Sigmoid colon (tissue), 4 donors: ENCODE measurements around the gene FHOD3.

ENCODE experiments used
- EP300 ChIP-seq, 4 donors: sonication (generic); formaldehyde crosslinking; IDR thresholded peaks; one replicate each; pipeline ENCODE4 v1.6.1; 2017; ENCODE audit warnings: antibody characterized with exemption in 4 of 4
- POLR2A ChIP-seq, 2 donors: fragments of 450-650 bp; IDR thresholded peaks; one replicate each; pipeline ENCODE4 v1.6.1; 2016; ENCODE audit warnings: antibody characterized with exemption in 2 of 2, mild to moderate bottlenecking in 2 of 2, moderate library complexity in 2 of 2
- POLR2AphosphoS5 ChIP-seq, 4 donors: sonication (generic); formaldehyde crosslinking; IDR thresholded peaks; one replicate each; pipeline ENCODE4 v1.6.1; 2017; ENCODE audit warnings: antibody characterized with exemption in 4 of 4
- TF ChIP-seq, protein P1 (sequence below), 4 experiments: fragments of 450-650 bp in 3 of 4; fragments of 200-600 bp in 1 of 4; IDR thresholded peaks; one replicate each; pipeline ENCODE4 v1.5.1; 2016 to 2019; ENCODE audit warnings: antibody characterized with exemption in 4 of 4, mild to moderate bottlenecking in 3 of 4, moderate library complexity in 2 of 4

DNA sequence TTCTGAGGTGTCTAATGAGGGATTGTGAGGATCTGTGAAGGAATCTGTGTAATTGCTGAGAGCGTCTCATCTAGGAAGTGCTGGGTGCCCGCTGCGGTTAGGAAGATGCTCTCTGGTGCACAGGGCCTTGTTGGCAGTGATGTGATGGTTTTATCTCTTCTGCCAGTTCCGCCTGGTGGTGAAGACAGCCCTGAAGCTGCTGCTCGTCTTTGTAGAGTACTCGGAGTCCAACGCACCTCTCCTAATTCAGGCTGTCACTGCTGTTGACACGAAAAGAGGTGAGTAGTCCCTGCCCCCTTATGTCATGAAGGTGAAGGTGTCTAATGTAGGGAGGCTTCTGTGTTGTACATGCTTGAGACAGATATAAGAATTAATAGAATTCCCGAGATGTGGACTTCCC, 297.1 kb downstream of the FHOD3 start:
- TF ChIP-seq POLR2AphosphoS5 (IDR thresholded peaks at IDR 0.05) (no peak), POLR2A (IDR thresholded peaks at IDR 0.05) (no peak), EP300 (IDR thresholded peaks at IDR 0.05) (no peak)
- TF ChIP-seq, protein P1, sequence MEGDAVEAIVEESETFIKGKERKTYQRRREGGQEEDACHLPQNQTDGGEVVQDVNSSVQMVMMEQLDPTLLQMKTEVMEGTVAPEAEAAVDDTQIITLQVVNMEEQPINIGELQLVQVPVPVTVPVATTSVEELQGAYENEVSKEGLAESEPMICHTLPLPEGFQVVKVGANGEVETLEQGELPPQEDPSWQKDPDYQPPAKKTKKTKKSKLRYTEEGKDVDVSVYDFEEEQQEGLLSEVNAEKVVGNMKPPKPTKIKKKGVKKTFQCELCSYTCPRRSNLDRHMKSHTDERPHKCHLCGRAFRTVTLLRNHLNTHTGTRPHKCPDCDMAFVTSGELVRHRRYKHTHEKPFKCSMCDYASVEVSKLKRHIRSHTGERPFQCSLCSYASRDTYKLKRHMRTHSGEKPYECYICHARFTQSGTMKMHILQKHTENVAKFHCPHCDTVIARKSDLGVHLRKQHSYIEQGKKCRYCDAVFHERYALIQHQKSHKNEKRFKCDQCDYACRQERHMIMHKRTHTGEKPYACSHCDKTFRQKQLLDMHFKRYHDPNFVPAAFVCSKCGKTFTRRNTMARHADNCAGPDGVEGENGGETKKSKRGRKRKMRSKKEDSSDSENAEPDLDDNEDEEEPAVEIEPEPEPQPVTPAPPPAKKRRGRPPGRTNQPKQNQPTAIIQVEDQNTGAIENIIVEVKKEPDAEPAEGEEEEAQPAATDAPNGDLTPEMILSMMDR (IDR thresholded peaks at IDR 0.05): no peak
